ENCODE data around the gene TMEM115. TPM values are rescaled to one million over a fixed set of nuclear protein-coding genes. Genes with fewer than 3 reads are reported as not detected.

The TMEM115 gene
- total RNA-seq, 1 donor from 2014 or later = 82.5 TPM

- Histone ChIP-seq H3K4me3 (ENCODE audit: low read depth, low read length) (no peak overlapping the region), H3K36me3 (ENCODE audit: control insufficient read depth, insufficient read depth, low read length) (no peaks in the 10 kb centered on the region), H3K27me3 (ENCODE audit: control insufficient read depth, insufficient read depth, low read length) (peaks cover 36% of the 10 kb centered on the region)
- no peak for TF ChIP-seq CTCF (IDR thresholded peaks at IDR 0.05; ENCODE audit: insufficient read depth, low read length, poor library complexity, severe bottlenecking)
- DNase-seq (ENCODE audit: low read depth) = no peak
Observed at GRCh38 chr3:50389414-50389767, 30.1 kb upstream of the TMEM115 start.

GRCh38 chr3:50388720-50389413 is 29.5 kb upstream of the TMEM115 start:
- H3K36me3 ChIP-seq (ENCODE audit: control insufficient read depth, insufficient read depth, low read length) = no peaks in the 10 kb centered on the region
- no peak for TF ChIP-seq CTCF (IDR thresholded peaks at IDR 0.05; ENCODE audit: insufficient read depth, low read length, poor library complexity, severe bottlenecking)
- DNase-seq (ENCODE audit: low read depth) = no peak
- no peak overlapping the region for H3K4me3 ChIP-seq (ENCODE audit: low read depth, low read length)
- H3K27me3 ChIP-seq (ENCODE audit: control insufficient read depth, insufficient read depth, low read length) = peaks cover 41% of the 10 kb centered on the region

- TF ChIP-seq CTCF (IDR thresholded peaks at IDR 0.05; ENCODE audit: insufficient read depth, low read length, poor library complexity, severe bottlenecking) = peak; percentile 52
- DNase-seq (ENCODE audit: low read depth) = no peak
- Histone ChIP-seq H3K27me3 (ENCODE audit: control insufficient read depth, insufficient read depth, low read length) (peaks cover 48% of the 10 kb centered on the region), H3K36me3 (ENCODE audit: control insufficient read depth, insufficient read depth, low read length) (no peaks in the 10 kb centered on the region), H3K4me3 (ENCODE audit: low read depth, low read length) (no peak overlapping the region)
Observed at GRCh38 chr3:50388016-50388719, 28.8 kb upstream of the TMEM115 start.

DNA sequence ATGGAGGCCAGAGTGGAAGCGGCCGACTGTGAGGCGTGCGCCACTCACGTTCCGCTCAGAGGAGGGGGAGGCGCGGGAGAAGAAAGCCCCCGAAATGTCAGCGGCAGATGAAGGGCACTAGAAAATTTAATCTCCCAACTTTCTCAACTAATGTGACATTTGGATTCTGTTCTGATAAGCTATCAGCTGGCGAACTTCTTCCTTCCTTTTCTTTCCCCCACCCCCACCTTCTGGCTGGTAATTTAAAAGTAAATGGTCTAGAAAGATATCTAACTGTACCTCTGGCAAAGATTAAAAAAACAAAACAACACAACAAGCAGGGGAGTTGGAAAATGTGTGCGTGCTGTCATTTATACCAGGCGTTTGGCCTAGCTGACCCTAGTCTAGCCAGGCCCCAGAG is 26.4 kb upstream of the TMEM115 start:
- H3K36me3 ChIP-seq (ENCODE audit: control insufficient read depth, insufficient read depth, low read length) = no peaks in the 10 kb centered on the region
- DNase-seq (ENCODE audit: low read depth) = no peak
- H3K27me3 ChIP-seq (ENCODE audit: control insufficient read depth, insufficient read depth, low read length) = peaks cover 62% of the 10 kb centered on the region
- H3K4me3 ChIP-seq (ENCODE audit: low read depth, low read length) = no peak overlapping the region
- TF ChIP-seq CTCF (IDR thresholded peaks at IDR 0.05; ENCODE audit: insufficient read depth, low read length, poor library complexity, severe bottlenecking) = no peak

GRCh38 chr3:50383750-50384149 is 24.4 kb upstream of the TMEM115 start:
- H3K27me3 ChIP-seq (ENCODE audit: control insufficient read depth, insufficient read depth, low read length) = peaks cover 74% of the 10 kb centered on the region
- no peak for TF ChIP-seq CTCF (IDR thresholded peaks at IDR 0.05; ENCODE audit: insufficient read depth, low read length, poor library complexity, severe bottlenecking)
- no peak overlapping the region for H3K4me3 ChIP-seq (ENCODE audit: low read depth, low read length)
- DNase-seq (ENCODE audit: low read depth) = no peak
- no peaks in the 10 kb centered on the region for H3K36me3 ChIP-seq (ENCODE audit: control insufficient read depth, insufficient read depth, low read length)

Data from kidney epithelial cell (primary cell).